ENCODE results near the gene B4GALT1. TPM values are rescaled to one million over a fixed set of nuclear protein-coding genes. Genes with fewer than 3 reads are reported as not detected.

Gene B4GALT1
- total and polyA plus RNA-seq, 4 donors: 27.2 to 130 (median 86.2) TPM

- 88 to 90% methylated on average over 11 of the region's 11 CpGs for WGBS, 2 donors
- H3K27ac ChIP-seq (ENCODE audit: low read depth in 1 of 2, low read length in 1 of 2): peak overlapping the region in 1 of 2 donors; percentile 6
Observed at GRCh38 chr9:33185406-33185805, 18.3 kb upstream of the B4GALT1 start.

GRCh38 chr9:33184963-33185362, 17.8 kb upstream of the B4GALT1 start:
- 32 to 68% methylated on average over 2 of the region's 2 CpGs for WGBS, 2 donors
- ATAC-seq (ENCODE audit: insufficient read depth, low FRiP score): no peak
- peaks cover 0 to 15% (median 10%) of the 10 kb centered on the region in 5 donors for H3K4me1 ChIP-seq (ENCODE audit: control insufficient read depth in 5 of 5, insufficient read depth in 5 of 5, low read length in 5 of 5)
- DNase-seq: no peak
- TF ChIP-seq CTCF (IDR thresholded peaks at IDR 0.05; ENCODE audit: control extremely low read depth, extremely low read depth): no peak
- H3K4me3 ChIP-seq: no peak overlapping the region
- H3K27ac ChIP-seq (ENCODE audit: low read depth in 1 of 2, low read length in 1 of 2): no peak overlapping the region
- no peaks in the 10 kb centered on the region for H3K36me3 ChIP-seq (ENCODE audit: control insufficient read depth in 4 of 4, insufficient read depth in 4 of 4, low read length in 4 of 4)
- H3K9ac ChIP-seq (ENCODE audit: insufficient read depth in 1 of 2, low read length in 2 of 2): no peak overlapping the region
- H3K27me3 ChIP-seq (ENCODE audit: control insufficient read depth in 3 of 3, insufficient read depth in 3 of 3, low read length in 2 of 3): no peaks in the 10 kb centered on the region
- H3K9me3 ChIP-seq (ENCODE audit: control insufficient read depth in 4 of 4, insufficient read depth in 3 of 4, low read length in 3 of 4): no peaks in the 10 kb centered on the region

More at GRCh38 chr9:33185406-33185805, 18.3 kb upstream of the B4GALT1 start:
- Histone ChIP-seq H3K4me1 (ENCODE audit: control insufficient read depth in 5 of 5, insufficient read depth in 5 of 5, low read length in 5 of 5) (peaks cover 0 to 15% (median 10%) of the 10 kb centered on the region in 5 donors), H3K4me3 (no peak overlapping the region), H3K27me3 (ENCODE audit: control insufficient read depth in 3 of 3, insufficient read depth in 3 of 3, low read length in 2 of 3) (no peaks in the 10 kb centered on the region), H3K9me3 (ENCODE audit: control insufficient read depth in 4 of 4, insufficient read depth in 3 of 4, low read length in 3 of 4) (no peaks in the 10 kb centered on the region), H3K9ac (ENCODE audit: insufficient read depth in 1 of 2, low read length in 2 of 2) (no peak overlapping the region), H3K36me3 (ENCODE audit: control insufficient read depth in 4 of 4, insufficient read depth in 4 of 4, low read length in 4 of 4) (no peaks in the 10 kb centered on the region)
- ATAC-seq (ENCODE audit: insufficient read depth, low FRiP score): no peak
- no peak for TF ChIP-seq CTCF (IDR thresholded peaks at IDR 0.05; ENCODE audit: control extremely low read depth, extremely low read depth)
- DNase-seq: no peak

- TF ChIP-seq CTCF (IDR thresholded peaks at IDR 0.05; ENCODE audit: control extremely low read depth, extremely low read depth): no peak
- Histone ChIP-seq H3K27ac (ENCODE audit: low read depth in 1 of 2, low read length in 1 of 2) (no peak overlapping the region), H3K9ac (ENCODE audit: insufficient read depth in 1 of 2, low read length in 2 of 2) (no peak overlapping the region), H3K4me1 (ENCODE audit: control insufficient read depth in 5 of 5, insufficient read depth in 5 of 5, low read length in 5 of 5) (peaks cover 0 to 10% (median 7%) of the 10 kb centered on the region in 5 donors), H3K36me3 (ENCODE audit: control insufficient read depth in 4 of 4, insufficient read depth in 4 of 4, low read length in 4 of 4) (no peaks in the 10 kb centered on the region), H3K27me3 (ENCODE audit: control insufficient read depth in 3 of 3, insufficient read depth in 3 of 3, low read length in 2 of 3) (no peaks in the 10 kb centered on the region), H3K4me3 (no peak overlapping the region), H3K9me3 (ENCODE audit: control insufficient read depth in 4 of 4, insufficient read depth in 3 of 4, low read length in 3 of 4) (no peaks in the 10 kb centered on the region)
- DNase-seq: no peak
- 81 to 93% methylated on average over 2 of the region's 2 CpGs for WGBS, 2 donors
- ATAC-seq (ENCODE audit: insufficient read depth, low FRiP score): no peak
Observed at GRCh38 chr9:33182519-33182918, 15.4 kb upstream of the B4GALT1 start.
